Measurements from ENCODE around the gene MBNL3.

The MBNL3 gene

GRCh38 chrX:132390792-132391191 lies 98.0 kb downstream of the MBNL3 start:
- H3K4me3 ChIP-seq (ENCODE audit: low read depth, low read length) = no peak overlapping the region
- H3K36me3 ChIP-seq = no peaks in the 10 kb centered on the region
- TF ChIP-seq, protein P1, sequence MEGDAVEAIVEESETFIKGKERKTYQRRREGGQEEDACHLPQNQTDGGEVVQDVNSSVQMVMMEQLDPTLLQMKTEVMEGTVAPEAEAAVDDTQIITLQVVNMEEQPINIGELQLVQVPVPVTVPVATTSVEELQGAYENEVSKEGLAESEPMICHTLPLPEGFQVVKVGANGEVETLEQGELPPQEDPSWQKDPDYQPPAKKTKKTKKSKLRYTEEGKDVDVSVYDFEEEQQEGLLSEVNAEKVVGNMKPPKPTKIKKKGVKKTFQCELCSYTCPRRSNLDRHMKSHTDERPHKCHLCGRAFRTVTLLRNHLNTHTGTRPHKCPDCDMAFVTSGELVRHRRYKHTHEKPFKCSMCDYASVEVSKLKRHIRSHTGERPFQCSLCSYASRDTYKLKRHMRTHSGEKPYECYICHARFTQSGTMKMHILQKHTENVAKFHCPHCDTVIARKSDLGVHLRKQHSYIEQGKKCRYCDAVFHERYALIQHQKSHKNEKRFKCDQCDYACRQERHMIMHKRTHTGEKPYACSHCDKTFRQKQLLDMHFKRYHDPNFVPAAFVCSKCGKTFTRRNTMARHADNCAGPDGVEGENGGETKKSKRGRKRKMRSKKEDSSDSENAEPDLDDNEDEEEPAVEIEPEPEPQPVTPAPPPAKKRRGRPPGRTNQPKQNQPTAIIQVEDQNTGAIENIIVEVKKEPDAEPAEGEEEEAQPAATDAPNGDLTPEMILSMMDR (IDR thresholded peaks at IDR 0.05; ENCODE audit: low read depth, low read length) = no peak
- H3K27me3 ChIP-seq = no peaks in the 10 kb centered on the region
- H3K9me3 ChIP-seq = no peaks in the 10 kb centered on the region
- H3K4me1 ChIP-seq = no peaks in the 10 kb centered on the region
- DNase-seq = no peak

DNA sequence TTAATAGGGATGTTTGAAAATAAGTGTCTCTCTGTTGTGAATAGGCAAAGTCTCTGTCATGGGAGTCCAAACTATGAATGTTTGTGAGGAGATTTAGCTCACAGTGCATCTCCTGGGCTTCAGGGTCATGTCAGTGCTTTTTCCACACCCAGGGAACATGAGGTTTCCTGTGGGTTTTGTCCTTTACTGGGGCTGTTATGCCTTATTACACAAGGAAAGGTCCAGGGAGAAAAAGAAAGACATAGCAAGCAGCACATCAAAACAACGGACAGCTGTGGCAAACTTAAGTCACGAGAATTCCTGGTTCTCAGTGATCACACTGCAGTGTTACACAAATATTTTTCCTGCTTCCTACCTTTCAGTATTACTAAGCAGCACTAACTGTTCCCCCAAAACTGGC lies 99.4 kb downstream of the MBNL3 start:
- no peaks in the 10 kb centered on the region for H3K36me3 ChIP-seq
- no peak overlapping the region for H3K4me3 ChIP-seq (ENCODE audit: low read depth, low read length)
- no peak for DNase-seq
- no peaks in the 10 kb centered on the region for H3K9me3 ChIP-seq
- TF ChIP-seq, protein P1 (IDR thresholded peaks at IDR 0.05; ENCODE audit: low read depth, low read length) = no peak
- no peaks in the 10 kb centered on the region for H3K27me3 ChIP-seq
- no peaks in the 10 kb centered on the region for H3K4me1 ChIP-seq

- Histone ChIP-seq H3K36me3 (no peaks in the 10 kb centered on the region), H3K4me3 (ENCODE audit: low read depth, low read length) (no peak overlapping the region), H3K4me1 (no peaks in the 10 kb centered on the region), H3K9me3 (no peaks in the 10 kb centered on the region), H3K27me3 (no peaks in the 10 kb centered on the region)
- no peak for DNase-seq
- TF ChIP-seq, protein P1 (IDR thresholded peaks at IDR 0.05; ENCODE audit: low read depth, low read length) = no peak
These were observed 100.5 kb downstream of the MBNL3 start for GRCh38 chrX:132388371-132388770.

- H3K9me3 ChIP-seq = no peaks in the 10 kb centered on the region
- no peak for DNase-seq
- no peaks in the 10 kb centered on the region for H3K36me3 ChIP-seq
- no peaks in the 10 kb centered on the region for H3K4me1 ChIP-seq
- TF ChIP-seq, protein P1 (IDR thresholded peaks at IDR 0.05; ENCODE audit: low read depth, low read length) = no peak
- H3K27me3 ChIP-seq = no peaks in the 10 kb centered on the region
- H3K4me3 ChIP-seq (ENCODE audit: low read depth, low read length) = no peak overlapping the region
These were observed 104.5 kb downstream of the MBNL3 start for GRCh38 chrX:132384301-132384700.

- no peaks in the 10 kb centered on the region for H3K4me1 ChIP-seq
- no peaks in the 10 kb centered on the region for H3K36me3 ChIP-seq
- no peak for DNase-seq
- H3K9me3 ChIP-seq = no peaks in the 10 kb centered on the region
- H3K27me3 ChIP-seq = no peaks in the 10 kb centered on the region
- TF ChIP-seq, protein P1 (IDR thresholded peaks at IDR 0.05; ENCODE audit: low read depth, low read length) = no peak
- H3K4me3 ChIP-seq (ENCODE audit: low read depth, low read length) = no peak overlapping the region
These were observed 106.8 kb downstream of the MBNL3 start for GRCh38 chrX:132382068-132382467.

- H3K4me3 ChIP-seq (ENCODE audit: low read depth, low read length) = no peak overlapping the region
- TF ChIP-seq, protein P1 (IDR thresholded peaks at IDR 0.05; ENCODE audit: low read depth, low read length) = no peak
These were observed 110.6 kb downstream of the MBNL3 start for GRCh38 chrX:132378281-132378680.

More at GRCh38 chrX:132378281-132378680, 110.6 kb downstream of the MBNL3 start:
- DNase-seq = no peak
- Histone ChIP-seq H3K9me3 (no peaks in the 10 kb centered on the region), H3K27me3 (no peaks in the 10 kb centered on the region), H3K4me1 (no peaks in the 10 kb centered on the region), H3K36me3 (no peaks in the 10 kb centered on the region)
